ENCODE data around the gene RAB15. TPM values are rescaled to one million over a fixed set of nuclear protein-coding genes. Genes with fewer than 3 reads are reported as not detected.

RAB15 gene
- total and polyA plus RNA-seq, 2 experiments from 2014 or later = 8.8 to 13.8 TPM

GRCh38 chr14:64995291-64995690 lies 23.2 kb upstream of the RAB15 start:
- Histone ChIP-seq H3K27ac (no peak overlapping the region), H3K4me1 (ENCODE audit: low read depth) (peaks cover 3% of the 10 kb centered on the region), H3K27me3 (no peaks in the 10 kb centered on the region), H3K9me3 (ENCODE audit: low read depth) (no peaks in the 10 kb centered on the region), H3K36me3 (no peaks in the 10 kb centered on the region), H3K4me3 (no peak overlapping the region)
- TF ChIP-seq CTCF (IDR thresholded peaks at IDR 0.05; ENCODE audit: low read depth, low read length) = no peak
- no peak for DNase-seq (ENCODE audit: low read depth in 1 of 2, low spot score in 1 of 2)

- Histone ChIP-seq H3K4me1 (ENCODE audit: low read depth) (peaks cover 3% of the 10 kb centered on the region), H3K4me3 (no peak overlapping the region), H3K36me3 (no peaks in the 10 kb centered on the region), H3K9me3 (ENCODE audit: low read depth) (no peaks in the 10 kb centered on the region), H3K27ac (no peak overlapping the region), H3K27me3 (no peaks in the 10 kb centered on the region)
- no peak for TF ChIP-seq CTCF (IDR thresholded peaks at IDR 0.05; ENCODE audit: low read depth, low read length)
- DNase-seq (ENCODE audit: low read depth in 1 of 2, low spot score in 1 of 2) = no peak
Observed at GRCh38 chr14:64994540-64994939, 22.4 kb upstream of the RAB15 start.

GRCh38 chr14:64993266-64993930 lies 21.3 kb upstream of the RAB15 start:
- peaks cover 3% of the 10 kb centered on the region for H3K4me1 ChIP-seq (ENCODE audit: low read depth)
- no peak overlapping the region for H3K4me3 ChIP-seq
- no peaks in the 10 kb centered on the region for H3K27me3 ChIP-seq
- peak in 1 of 2 donors; percentile 59 for DNase-seq (ENCODE audit: low read depth in 1 of 2, low spot score in 1 of 2)
- no peaks in the 10 kb centered on the region for H3K36me3 ChIP-seq
- H3K27ac ChIP-seq = no peak overlapping the region
- no peaks in the 10 kb centered on the region for H3K9me3 ChIP-seq (ENCODE audit: low read depth)
- TF ChIP-seq CTCF (IDR thresholded peaks at IDR 0.05; ENCODE audit: low read depth, low read length) = no peak

- Histone ChIP-seq H3K27me3 (no peaks in the 10 kb centered on the region), H3K9me3 (ENCODE audit: low read depth) (no peaks in the 10 kb centered on the region), H3K4me1 (ENCODE audit: low read depth) (peaks cover 3% of the 10 kb centered on the region), H3K4me3 (no peak overlapping the region), H3K27ac (no peak overlapping the region), H3K36me3 (no peaks in the 10 kb centered on the region)
- DNase-seq (ENCODE audit: low read depth in 1 of 2, low spot score in 1 of 2) = no peak
- no peak for TF ChIP-seq CTCF (IDR thresholded peaks at IDR 0.05; ENCODE audit: low read depth, low read length)
Observed at GRCh38 chr14:64992328-64992885, 20.3 kb upstream of the RAB15 start.

- no peak overlapping the region for H3K27ac ChIP-seq
- H3K27me3 ChIP-seq = no peaks in the 10 kb centered on the region
- DNase-seq (ENCODE audit: low read depth in 1 of 2, low spot score in 1 of 2) = no peak
- no peak overlapping the region for H3K4me3 ChIP-seq
- H3K36me3 ChIP-seq = no peaks in the 10 kb centered on the region
- peaks cover 3% of the 10 kb centered on the region for H3K4me1 ChIP-seq (ENCODE audit: low read depth)
- no peak for TF ChIP-seq CTCF (IDR thresholded peaks at IDR 0.05; ENCODE audit: low read depth, low read length)
- no peaks in the 10 kb centered on the region for H3K9me3 ChIP-seq (ENCODE audit: low read depth)
Observed at GRCh38 chr14:64990939-64991338, 18.8 kb upstream of the RAB15 start.
